Upper lobe of left lung (tissue), 4 donors: ENCODE measurements around the gene FOXA1.

Experiments
- EP300 ChIP-seq, 4 donors: sonication (generic); formaldehyde crosslinking; IDR thresholded peaks; one replicate each; pipeline ENCODE4 v1.5.1; 2017; ENCODE audit warnings: antibody characterized with exemption in 4 of 4, control low read depth in 2 of 4
- POLR2A ChIP-seq, 4 donors: fragments of 450-650 bp; IDR thresholded peaks; one replicate each; pipeline ENCODE4 v1.5.1; 2016 to 2017; ENCODE audit warnings: antibody characterized with exemption in 4 of 4, mild to moderate bottlenecking in 2 of 4
- TF ChIP-seq, protein P1 (sequence below), 6 experiments: fragments of 450-650 bp in 4 of 6; fragments of 200-600 bp in 2 of 6; sonication (generic) in 2 of 6; IDR thresholded peaks; one replicate each; pipeline ENCODE4 v1.5.1; 2016 to 2019; ENCODE audit warnings: antibody characterized with exemption in 6 of 6

DNA sequence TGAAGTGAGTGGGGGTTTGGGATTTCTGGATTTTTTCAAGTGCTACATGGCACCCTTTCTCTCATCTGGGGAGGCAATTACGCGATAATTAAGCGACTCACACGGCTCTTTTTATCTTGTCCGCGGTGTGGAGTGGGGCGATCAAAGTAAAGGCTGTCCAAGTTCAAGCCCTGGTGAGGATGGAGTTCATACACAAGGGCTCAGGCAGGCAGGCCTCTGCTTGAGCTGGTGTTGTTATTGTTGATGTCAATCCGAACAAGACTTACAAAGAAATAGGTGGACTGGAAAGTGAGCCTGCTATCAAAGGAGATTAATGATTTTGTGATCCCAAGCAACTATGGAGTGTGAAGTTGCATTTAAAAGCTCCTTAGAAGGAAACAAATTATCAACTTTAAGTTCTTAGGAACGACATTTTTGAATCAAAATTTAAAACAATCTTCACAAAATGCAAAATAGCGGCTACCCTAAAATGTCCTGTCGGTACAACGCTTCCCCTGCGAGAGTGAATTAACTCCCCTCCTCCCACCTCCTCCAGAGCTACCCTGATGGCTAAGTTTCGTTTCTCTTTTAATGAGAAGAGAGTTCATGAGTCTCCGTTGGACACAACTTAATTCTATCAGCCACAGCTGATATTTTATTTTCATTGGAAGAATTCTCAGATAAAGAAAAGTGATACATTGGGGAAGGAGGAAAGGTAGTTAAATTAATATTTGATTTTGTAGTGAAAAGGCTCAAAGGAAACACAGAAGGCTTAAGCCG is 5.9 kb downstream of the FOXA1 start:
- TF ChIP-seq, protein P1, sequence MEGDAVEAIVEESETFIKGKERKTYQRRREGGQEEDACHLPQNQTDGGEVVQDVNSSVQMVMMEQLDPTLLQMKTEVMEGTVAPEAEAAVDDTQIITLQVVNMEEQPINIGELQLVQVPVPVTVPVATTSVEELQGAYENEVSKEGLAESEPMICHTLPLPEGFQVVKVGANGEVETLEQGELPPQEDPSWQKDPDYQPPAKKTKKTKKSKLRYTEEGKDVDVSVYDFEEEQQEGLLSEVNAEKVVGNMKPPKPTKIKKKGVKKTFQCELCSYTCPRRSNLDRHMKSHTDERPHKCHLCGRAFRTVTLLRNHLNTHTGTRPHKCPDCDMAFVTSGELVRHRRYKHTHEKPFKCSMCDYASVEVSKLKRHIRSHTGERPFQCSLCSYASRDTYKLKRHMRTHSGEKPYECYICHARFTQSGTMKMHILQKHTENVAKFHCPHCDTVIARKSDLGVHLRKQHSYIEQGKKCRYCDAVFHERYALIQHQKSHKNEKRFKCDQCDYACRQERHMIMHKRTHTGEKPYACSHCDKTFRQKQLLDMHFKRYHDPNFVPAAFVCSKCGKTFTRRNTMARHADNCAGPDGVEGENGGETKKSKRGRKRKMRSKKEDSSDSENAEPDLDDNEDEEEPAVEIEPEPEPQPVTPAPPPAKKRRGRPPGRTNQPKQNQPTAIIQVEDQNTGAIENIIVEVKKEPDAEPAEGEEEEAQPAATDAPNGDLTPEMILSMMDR (IDR thresholded peaks at IDR 0.05), result no peak
- TF ChIP-seq EP300 (IDR thresholded peaks at IDR 0.05), result no peak
- no peak for TF ChIP-seq POLR2A (IDR thresholded peaks at IDR 0.05)
